ENCODE results near the gene EGR1.

DNA sequence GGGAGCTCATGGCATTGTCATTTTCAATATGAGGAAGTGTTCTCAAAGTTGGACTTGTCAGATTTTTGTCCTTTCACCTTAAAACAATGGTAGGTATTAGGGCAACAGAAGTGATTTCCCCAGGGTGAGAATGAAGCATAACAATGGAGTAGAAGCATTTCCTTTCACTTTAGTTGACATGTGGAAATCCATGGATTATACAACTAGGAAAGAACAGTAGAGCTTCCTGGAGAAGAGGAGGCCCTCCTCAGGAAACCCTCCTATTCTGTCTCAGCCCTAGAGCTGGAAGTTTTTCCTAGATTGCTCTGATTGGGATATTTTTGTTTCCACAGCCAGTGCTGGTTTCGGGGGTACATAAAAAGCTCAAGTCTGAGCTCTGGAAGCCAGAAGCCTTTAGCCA, 40.2 kb upstream of the EGR1 start:
- TF ChIP-seq POLR2A (IDR thresholded peaks at IDR 0.05; ENCODE audit: low read depth, low read length) (no peak), POLR2AphosphoS5 (IDR thresholded peaks at IDR 0.05; ENCODE audit: low read depth, low read length) (no peak), TAF1 (IDR thresholded peaks at IDR 0.05; ENCODE audit: borderline replicate concordance, low read depth, low read length) (no peak)

Data from GM12892 (cell line).